Iris pigment epithelial cell (primary cell): ENCODE results near the gene MARK1.
"Not testable (repeated sequence)": the region's sequence is repeated elsewhere in the genome, so short reads cannot be mapped to it uniquely, and the experiment has no call there.

Experiments
- DNase-seq: peaks from one replicate; pipeline ENCODE4 v3.0.0-alpha.2; 2011; ENCODE audit warnings: low read depth

Gene MARK1

GRCh38 chr1:220611100-220611499, 83.2 kb downstream of the MARK1 start:
- DNase-seq: not testable (repeated sequence)

GRCh38 chr1:220616836-220617235, 88.9 kb downstream of the MARK1 start:
- no peak for DNase-seq

GRCh38 chr1:220628431-220628830, 100.5 kb downstream of the MARK1 start:
- no peak for DNase-seq

- DNase-seq: no peak
Observed at GRCh38 chr1:220631238-220631815, 103.4 kb downstream of the MARK1 start.

- no peak for DNase-seq
Observed at GRCh38 chr1:220637759-220638158, 109.8 kb downstream of the MARK1 start.

GRCh38 chr1:220642285-220642684, 114.3 kb downstream of the MARK1 start:
- DNase-seq: no peak

- no peak for DNase-seq
Observed at GRCh38 chr1:220652995-220653394, 125.1 kb downstream of the MARK1 start.

GRCh38 chr1:220655509-220655908, 127.6 kb downstream of the MARK1 start:
- no peak for DNase-seq

- DNase-seq: no peak
Observed at GRCh38 chr1:220655961-220656740, 128.2 kb downstream of the MARK1 start.

- DNase-seq: no peak
Observed at GRCh38 chr1:220666349-220666748, 138.4 kb downstream of the MARK1 start.

GRCh38 chr1:220669005-220669404, 141.1 kb downstream of the MARK1 start:
- no peak for DNase-seq

- no peak for DNase-seq
Observed at GRCh38 chr1:220670365-220670764, 142.4 kb downstream of the MARK1 start.

- DNase-seq: no peak
Observed at GRCh38 chr1:220673921-220674320, 146.0 kb downstream of the MARK1 start.

GRCh38 chr1:220677251-220677650, 149.3 kb downstream of the MARK1 start:
- DNase-seq: no peak

GRCh38 chr1:220680085-220680687, 152.2 kb downstream of the MARK1 start:
- DNase-seq: peak; percentile 40

- DNase-seq: peak; percentile 45
Observed at GRCh38 chr1:220681220-220681880, 153.4 kb downstream of the MARK1 start.

- DNase-seq: no peak
Observed at GRCh38 chr1:220682901-220683576, 155.1 kb downstream of the MARK1 start.

GRCh38 chr1:220683716-220684115, 155.8 kb downstream of the MARK1 start:
- not testable (repeated sequence) for DNase-seq

- no peak for DNase-seq
Observed at GRCh38 chr1:220684890-220685289, 157.0 kb downstream of the MARK1 start.

- DNase-seq: no peak
Observed at GRCh38 chr1:220685879-220686278, 157.9 kb downstream of the MARK1 start.

GRCh38 chr1:220687809-220688208, 159.9 kb downstream of the MARK1 start:
- no peak for DNase-seq

GRCh38 chr1:220689666-220690065, 161.7 kb downstream of the MARK1 start:
- DNase-seq: no peak
